Measurements from ENCODE around the gene MAP1LC3B. TPM values are rescaled to one million over a fixed set of nuclear protein-coding genes. Genes with fewer than 3 reads are reported as not detected.
A peak's percentile ranks its signal among the peaks of the same experiment; 100 is the strongest.

MAP1LC3B gene
- total RNA-seq, 1 experiment from 2014 or later: 74.7 TPM

DNA sequence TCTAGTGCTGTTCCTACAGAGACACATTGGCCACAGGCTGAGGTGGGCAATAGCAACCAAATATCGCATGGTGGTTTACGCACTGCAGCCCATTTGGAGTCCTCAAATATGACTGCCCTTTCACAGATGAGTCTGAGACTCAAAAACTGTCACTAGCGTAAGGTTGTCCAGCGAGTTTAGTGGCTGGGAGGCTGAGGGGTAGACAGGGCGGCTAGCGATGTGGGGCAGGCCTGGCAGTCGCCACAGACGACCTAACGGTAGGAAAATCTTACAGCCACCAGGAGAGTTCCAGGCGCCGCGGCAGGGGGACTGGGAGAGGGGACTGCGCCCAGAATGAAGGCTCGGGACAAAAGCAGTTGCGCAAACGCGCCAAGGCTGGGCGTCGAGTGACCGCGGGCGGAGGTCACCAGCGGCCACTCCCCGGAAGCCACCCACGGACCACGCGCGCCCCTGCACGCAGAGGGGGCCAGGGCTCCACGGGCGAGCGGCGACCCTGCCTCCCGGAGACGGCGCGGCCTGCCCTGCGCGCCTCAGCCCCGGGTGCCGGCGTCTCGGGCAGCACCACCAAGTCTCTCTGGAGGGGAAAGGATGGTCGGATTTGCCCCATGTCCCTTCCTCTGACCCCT is 699 bp upstream of the MAP1LC3B start:
- TF ChIP-seq, protein P1, sequence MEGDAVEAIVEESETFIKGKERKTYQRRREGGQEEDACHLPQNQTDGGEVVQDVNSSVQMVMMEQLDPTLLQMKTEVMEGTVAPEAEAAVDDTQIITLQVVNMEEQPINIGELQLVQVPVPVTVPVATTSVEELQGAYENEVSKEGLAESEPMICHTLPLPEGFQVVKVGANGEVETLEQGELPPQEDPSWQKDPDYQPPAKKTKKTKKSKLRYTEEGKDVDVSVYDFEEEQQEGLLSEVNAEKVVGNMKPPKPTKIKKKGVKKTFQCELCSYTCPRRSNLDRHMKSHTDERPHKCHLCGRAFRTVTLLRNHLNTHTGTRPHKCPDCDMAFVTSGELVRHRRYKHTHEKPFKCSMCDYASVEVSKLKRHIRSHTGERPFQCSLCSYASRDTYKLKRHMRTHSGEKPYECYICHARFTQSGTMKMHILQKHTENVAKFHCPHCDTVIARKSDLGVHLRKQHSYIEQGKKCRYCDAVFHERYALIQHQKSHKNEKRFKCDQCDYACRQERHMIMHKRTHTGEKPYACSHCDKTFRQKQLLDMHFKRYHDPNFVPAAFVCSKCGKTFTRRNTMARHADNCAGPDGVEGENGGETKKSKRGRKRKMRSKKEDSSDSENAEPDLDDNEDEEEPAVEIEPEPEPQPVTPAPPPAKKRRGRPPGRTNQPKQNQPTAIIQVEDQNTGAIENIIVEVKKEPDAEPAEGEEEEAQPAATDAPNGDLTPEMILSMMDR (conservative IDR thresholded peaks at IDR 0.05; ENCODE audit: low read depth, low read length): no peak
- no peak for TF ChIP-seq EZH2 (IDR thresholded peaks at IDR 0.05; ENCODE audit: borderline replicate concordance, low read depth, low read length, poor library complexity, severe bottlenecking)
- ChIA-PET POLR2A (ENCODE audit: low non-redundant PET) (no interaction called here), CTCF (no interaction called here)
- intact Hi-C loops (cut with micrococcal nuclease; ENCODE audit: unreplicated experiment): loop anchor here (10.0 kb wide), 1 partner anchor 243 kb away; no protein-coding TSS in a partner anchor
- H3K4me3 ChIP-seq (ENCODE audit: low read depth, low read length, poor library complexity, severe bottlenecking): peak overlapping the region; percentile 81
- TSS peak; percentile 88 for BruUV-seq (replicated peaks)
- H3K36me3 ChIP-seq (ENCODE audit: insufficient read depth, low read length, poor library complexity, severe bottlenecking): no peaks in the 10 kb centered on the region
- H3K9me3 ChIP-seq (ENCODE audit: low read depth, low read length, poor library complexity, severe bottlenecking): no peaks in the 10 kb centered on the region
- peak overlapping the region; percentile 98 for H3K27ac ChIP-seq (ENCODE audit: low read depth, low read length, poor library complexity, severe bottlenecking)
- H3K27me3 ChIP-seq (replicated peaks; ENCODE audit: insufficient read depth, low read depth, low read length, poor library complexity): no peaks in the 10 kb centered on the region
- DNase-seq (ENCODE audit: low spot score): peak; percentile 24
- peaks cover 40% of the 10 kb centered on the region for H3K4me1 ChIP-seq (ENCODE audit: insufficient read depth, low read length, poor library complexity, severe bottlenecking)

DNA sequence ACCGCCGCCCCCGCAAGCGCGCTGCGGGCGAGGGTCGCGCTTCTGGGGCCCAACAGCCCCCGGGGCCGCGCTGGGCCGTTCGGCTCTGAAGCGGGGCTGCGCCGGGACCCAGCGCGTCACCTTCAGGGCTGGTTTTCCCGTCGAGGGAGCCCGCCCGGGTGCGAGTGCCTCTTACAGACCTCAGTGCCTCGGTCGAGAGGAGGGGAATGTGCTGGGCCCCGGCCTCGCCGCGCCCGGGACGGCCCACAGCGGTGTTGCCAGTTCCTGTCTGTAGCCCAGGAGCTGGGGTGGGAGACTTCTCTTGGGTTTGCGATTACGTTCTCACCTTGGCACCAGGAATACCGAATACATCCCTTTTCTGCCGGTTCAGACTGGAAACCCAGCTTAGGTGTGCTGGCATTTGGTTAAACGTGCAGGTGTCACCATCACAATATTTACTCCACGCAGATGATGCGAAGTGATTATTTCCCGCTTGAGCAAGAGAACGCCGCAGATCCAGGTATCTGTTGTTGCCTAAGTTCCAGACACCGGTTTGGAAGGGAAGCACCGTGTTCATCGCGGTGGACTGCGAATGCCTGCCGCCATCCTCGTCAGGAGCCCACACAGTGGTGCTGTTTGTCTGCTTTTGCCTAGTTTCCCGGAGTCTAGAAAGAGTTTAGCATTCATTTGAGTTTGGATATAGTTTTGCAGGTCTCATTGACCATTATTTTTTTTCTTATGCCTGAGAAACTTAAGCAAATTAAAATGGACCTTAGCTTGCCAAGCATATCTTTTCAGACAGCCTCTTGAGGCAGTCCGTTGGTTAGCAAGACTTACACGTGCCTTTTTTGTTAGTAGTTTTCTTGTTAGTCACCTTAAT is 914 bp downstream of the MAP1LC3B start:
- TSS peak; percentile 57 for BruUV-seq (replicated peaks)
- POLR2A ChIA-PET (ENCODE audit: low non-redundant PET): interaction anchor here (0.6 to 1.2 kb wide), 2 partner anchors 9 to 497 kb away, joined by 4 read pairs; no protein-coding TSS in a partner anchor
- CTCF ChIA-PET: no interaction called here
- Histone ChIP-seq H3K4me3 (ENCODE audit: low read depth, low read length, poor library complexity, severe bottlenecking) (peak overlapping the region; percentile 81), H3K4me1 (ENCODE audit: insufficient read depth, low read length, poor library complexity, severe bottlenecking) (peaks cover 34% of the 10 kb centered on the region), H3K27ac (ENCODE audit: low read depth, low read length, poor library complexity, severe bottlenecking) (peak overlapping the region; percentile 98), H3K36me3 (ENCODE audit: insufficient read depth, low read length, poor library complexity, severe bottlenecking) (no peaks in the 10 kb centered on the region), H3K27me3 (replicated peaks; ENCODE audit: insufficient read depth, low read depth, low read length, poor library complexity) (no peaks in the 10 kb centered on the region), H3K9me3 (ENCODE audit: low read depth, low read length, poor library complexity, severe bottlenecking) (no peaks in the 10 kb centered on the region)
- intact Hi-C loops (cut with micrococcal nuclease; ENCODE audit: unreplicated experiment): loop anchor here (10.0 kb wide), 1 partner anchor 242 kb away; no protein-coding TSS in a partner anchor
- TF ChIP-seq EZH2 (IDR thresholded peaks at IDR 0.05; ENCODE audit: borderline replicate concordance, low read depth, low read length, poor library complexity, severe bottlenecking): no peak
- TF ChIP-seq, protein P1 (conservative IDR thresholded peaks at IDR 0.05; ENCODE audit: low read depth, low read length): peak; percentile 50
- DNase-seq (ENCODE audit: low spot score): peak; percentile 49

DNA sequence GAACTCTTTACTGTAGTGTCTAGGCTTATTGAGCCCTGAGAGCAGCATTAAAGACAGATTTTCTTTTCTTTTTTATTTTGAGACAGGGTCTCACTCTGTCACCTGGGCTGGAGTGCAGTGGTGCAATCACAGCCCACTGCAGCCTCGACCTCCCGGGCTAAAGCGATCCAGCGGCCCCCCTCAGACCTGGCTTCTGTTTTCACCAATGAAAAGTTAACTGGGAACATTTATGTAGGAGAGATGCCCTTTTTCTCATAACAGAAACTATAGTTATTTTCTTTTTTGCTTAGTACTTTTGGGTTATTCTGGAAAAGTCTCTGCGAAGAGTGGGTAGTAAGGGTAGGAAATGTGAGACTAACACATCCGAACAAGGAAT is 1.5 kb downstream of the MAP1LC3B start:
- BruUV-seq (replicated peaks): no TSS peak
- Histone ChIP-seq H3K4me1 (ENCODE audit: insufficient read depth, low read length, poor library complexity, severe bottlenecking) (peaks cover 29% of the 10 kb centered on the region), H3K36me3 (ENCODE audit: insufficient read depth, low read length, poor library complexity, severe bottlenecking) (peaks cover 2% of the 10 kb centered on the region), H3K27ac (ENCODE audit: low read depth, low read length, poor library complexity, severe bottlenecking) (peak overlapping the region; percentile 98), H3K27me3 (replicated peaks; ENCODE audit: insufficient read depth, low read depth, low read length, poor library complexity) (no peaks in the 10 kb centered on the region), H3K4me3 (ENCODE audit: low read depth, low read length, poor library complexity, severe bottlenecking) (peak overlapping the region; percentile 81), H3K9me3 (ENCODE audit: low read depth, low read length, poor library complexity, severe bottlenecking) (no peaks in the 10 kb centered on the region)
- CTCF ChIA-PET: interaction anchor here (1.4 kb wide), 1 partner anchor 10 kb away, joined by 5 read pairs; the partner anchor contains the start of gene FBXO31
- no peak for TF ChIP-seq EZH2 (IDR thresholded peaks at IDR 0.05; ENCODE audit: borderline replicate concordance, low read depth, low read length, poor library complexity, severe bottlenecking)
- TF ChIP-seq, protein P1 (conservative IDR thresholded peaks at IDR 0.05; ENCODE audit: low read depth, low read length): no peak
- intact Hi-C loops (cut with micrococcal nuclease; ENCODE audit: unreplicated experiment): loop anchor here (10.0 kb wide), 1 partner anchor 241 kb away; no protein-coding TSS in a partner anchor
- POLR2A ChIA-PET (ENCODE audit: low non-redundant PET): interaction anchor here (1.2 kb wide), 1 partner anchor 9 kb away, joined by 4 read pairs; no protein-coding TSS in a partner anchor
- no peak for DNase-seq (ENCODE audit: low spot score)

All from A673 (cell line).